Measurements from ENCODE around the gene TATDN2.
A peak's percentile ranks its signal among the peaks of the same experiment; 100 is the strongest.

Gene TATDN2

DNA sequence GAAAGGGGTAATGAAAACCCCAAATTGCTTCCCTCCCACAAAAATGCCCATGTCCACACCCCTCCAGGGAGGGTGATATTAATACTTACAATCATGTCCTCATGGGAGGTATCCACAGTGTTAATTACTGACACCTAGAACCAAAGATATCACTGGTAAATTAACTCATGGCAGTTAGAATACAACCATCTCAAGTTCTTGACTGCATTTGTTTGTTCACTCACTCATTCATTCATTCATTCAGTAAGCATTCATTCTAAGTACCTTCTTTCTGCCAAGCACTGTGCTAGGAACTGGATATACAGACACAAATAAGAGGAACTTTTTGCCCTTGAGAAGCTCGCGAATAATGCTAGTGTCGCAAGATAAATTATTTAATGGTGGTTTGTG lies 69.7 kb downstream of the TATDN2 start:
- H3K9ac ChIP-seq (ENCODE audit: low read length in 2 of 2), result no peak overlapping the region
- H3K9me3 ChIP-seq (ENCODE audit: control insufficient read depth in 2 of 2, low read length in 2 of 2), result no peaks in the 10 kb centered on the region
- peaks cover 14% of the 10 kb centered on the region for H3K4me1 ChIP-seq (ENCODE audit: control insufficient read depth, insufficient read depth, low read length)
- H3K27ac ChIP-seq (ENCODE audit: low read length), result no peak overlapping the region
- no peaks in the 10 kb centered on the region for H3K27me3 ChIP-seq (ENCODE audit: control insufficient read depth in 1 of 2, insufficient read depth in 2 of 2, low read length in 2 of 2)
- H3K36me3 ChIP-seq (ENCODE audit: control insufficient read depth in 2 of 2, insufficient read depth in 2 of 2, low read length in 2 of 2), result peaks cover 40 to 42% of the 10 kb centered on the region in 2 donors
- no peak overlapping the region for H3K4me3 ChIP-seq (ENCODE audit: low read length in 2 of 2)

DNA sequence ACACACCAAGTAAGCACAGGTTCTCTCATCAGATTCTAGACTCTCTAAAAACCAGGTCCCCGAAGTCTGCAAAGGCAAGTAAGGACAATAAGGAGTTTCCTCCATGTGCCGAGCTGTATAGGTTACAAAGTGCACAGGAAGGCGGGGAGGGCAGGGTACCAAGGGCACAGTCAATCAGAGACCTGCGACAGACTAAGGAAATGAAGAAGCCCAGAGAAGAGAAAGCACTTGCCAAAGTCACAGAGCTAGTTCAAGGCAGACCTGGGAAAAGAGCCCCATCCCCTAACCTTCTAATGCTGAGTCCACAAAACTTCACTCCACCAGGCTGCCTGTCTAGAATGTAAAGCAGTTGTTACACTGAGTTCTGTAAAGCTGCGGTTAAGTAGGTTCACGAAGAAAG lies 71.0 kb downstream of the TATDN2 start:
- Histone ChIP-seq H3K27me3 (ENCODE audit: control insufficient read depth in 1 of 2, insufficient read depth in 2 of 2, low read length in 2 of 2) (no peaks in the 10 kb centered on the region), H3K4me1 (ENCODE audit: control insufficient read depth, insufficient read depth, low read length) (peaks cover 14% of the 10 kb centered on the region), H3K9me3 (ENCODE audit: control insufficient read depth in 2 of 2, low read length in 2 of 2) (no peaks in the 10 kb centered on the region), H3K36me3 (ENCODE audit: control insufficient read depth in 2 of 2, insufficient read depth in 2 of 2, low read length in 2 of 2) (peaks cover 31 to 35% of the 10 kb centered on the region in 2 donors), H3K27ac (ENCODE audit: low read length) (no peak overlapping the region), H3K9ac (ENCODE audit: low read length in 2 of 2) (peak overlapping the region; percentile 5 to 33), H3K4me3 (ENCODE audit: low read length in 2 of 2) (peak overlapping the region in 1 of 2 donors; percentile 40)

DNA sequence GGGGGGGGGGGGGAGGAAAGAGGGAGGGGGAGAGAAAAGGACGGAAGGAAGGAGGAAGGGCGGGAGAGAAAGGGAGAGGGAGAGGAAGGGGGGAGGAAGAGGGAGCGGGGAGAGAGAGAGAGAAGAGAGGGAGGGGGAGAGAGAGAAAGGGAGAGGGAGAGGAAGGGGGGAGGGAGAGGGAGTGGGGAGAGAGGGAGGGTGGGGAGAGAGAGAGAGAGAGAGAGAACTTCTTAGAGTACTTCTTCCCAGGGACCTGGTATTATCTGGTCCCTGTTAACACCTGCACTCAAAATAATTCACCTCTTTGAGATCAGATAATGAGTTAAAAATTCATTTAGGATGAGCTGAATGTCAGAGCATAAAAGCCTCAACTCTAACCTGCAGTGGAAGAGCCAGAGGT lies 71.5 kb downstream of the TATDN2 start:
- Histone ChIP-seq H3K27me3 (ENCODE audit: control insufficient read depth in 1 of 2, insufficient read depth in 2 of 2, low read length in 2 of 2) (no peaks in the 10 kb centered on the region), H3K9ac (ENCODE audit: low read length in 2 of 2) (peak overlapping the region; percentile 99), H3K27ac (ENCODE audit: low read length) (no peak overlapping the region), H3K4me1 (ENCODE audit: control insufficient read depth, insufficient read depth, low read length) (peaks cover 14% of the 10 kb centered on the region), H3K9me3 (ENCODE audit: control insufficient read depth in 2 of 2, low read length in 2 of 2) (no peaks in the 10 kb centered on the region), H3K4me3 (ENCODE audit: low read length in 2 of 2) (peak overlapping the region; percentile 98 to 100), H3K36me3 (ENCODE audit: control insufficient read depth in 2 of 2, insufficient read depth in 2 of 2, low read length in 2 of 2) (peaks cover 26 to 30% of the 10 kb centered on the region in 2 donors)

DNA sequence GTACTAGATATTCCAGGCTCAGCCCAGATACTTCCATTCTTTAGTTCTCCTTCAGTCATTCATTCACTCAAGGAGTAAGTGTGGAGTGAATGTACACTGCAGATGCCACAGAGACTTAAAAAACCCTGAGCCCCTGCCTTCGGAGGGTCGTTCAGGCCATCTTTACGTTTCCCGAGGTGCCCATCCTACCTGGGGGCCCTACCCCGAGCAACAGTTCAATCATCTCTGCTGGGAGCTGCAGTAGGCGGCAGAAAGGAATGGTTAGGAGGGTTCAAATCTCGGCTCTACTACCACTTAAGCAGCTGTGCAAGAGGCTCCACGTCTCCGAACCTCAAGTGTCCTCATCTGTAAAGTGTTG lies 72.0 kb downstream of the TATDN2 start:
- Histone ChIP-seq H3K36me3 (ENCODE audit: control insufficient read depth in 2 of 2, insufficient read depth in 2 of 2, low read length in 2 of 2) (peaks cover 23 to 26% of the 10 kb centered on the region in 2 donors), H3K4me3 (ENCODE audit: low read length in 2 of 2) (peak overlapping the region; percentile 98 to 100), H3K27ac (ENCODE audit: low read length) (peak overlapping the region; percentile 73), H3K4me1 (ENCODE audit: control insufficient read depth, insufficient read depth, low read length) (peaks cover 14% of the 10 kb centered on the region), H3K27me3 (ENCODE audit: control insufficient read depth in 1 of 2, insufficient read depth in 2 of 2, low read length in 2 of 2) (no peaks in the 10 kb centered on the region), H3K9ac (ENCODE audit: low read length in 2 of 2) (peak overlapping the region; percentile 99), H3K9me3 (ENCODE audit: control insufficient read depth in 2 of 2, low read length in 2 of 2) (no peaks in the 10 kb centered on the region)

DNA sequence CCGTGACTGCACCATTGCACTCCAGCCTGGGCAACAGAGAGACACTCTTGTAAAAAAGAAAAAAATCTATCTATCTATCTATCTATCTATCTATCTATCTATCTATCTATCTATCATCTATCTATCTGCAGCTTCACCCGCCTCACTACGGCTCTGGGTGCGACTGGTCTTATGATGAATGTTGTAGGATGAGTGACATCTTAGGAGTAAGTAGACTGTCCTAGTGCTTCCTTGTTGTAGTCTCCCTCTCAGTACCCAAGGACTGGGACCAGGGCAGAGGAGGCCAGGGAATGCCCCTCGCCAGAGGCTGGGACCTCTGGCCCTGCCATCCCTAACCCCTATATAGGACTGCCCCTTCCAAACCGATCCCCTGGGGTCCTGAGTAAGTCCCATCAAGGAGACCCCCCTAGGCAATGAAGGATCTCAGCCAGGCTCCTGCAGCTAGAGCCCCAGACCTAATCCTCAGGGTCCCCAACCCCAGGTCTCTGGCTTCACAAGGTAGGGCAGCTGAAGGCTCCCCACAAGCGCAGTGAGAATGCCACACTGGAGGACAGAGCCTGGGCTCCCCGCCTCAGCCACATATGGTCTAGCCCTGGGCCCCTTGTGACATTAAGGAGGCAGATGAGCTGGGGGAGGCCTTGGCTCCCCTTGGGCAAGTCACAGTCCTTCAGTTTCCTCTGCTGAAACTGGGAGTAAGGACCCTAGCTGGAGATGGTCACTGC lies 73.5 kb downstream of the TATDN2 start:
- Histone ChIP-seq H3K4me3 (ENCODE audit: low read length in 2 of 2) (peak overlapping the region in 1 of 2 donors; percentile 100), H3K27ac (ENCODE audit: low read length) (no peak overlapping the region), H3K4me1 (ENCODE audit: control insufficient read depth, insufficient read depth, low read length) (peaks cover 14% of the 10 kb centered on the region), H3K36me3 (ENCODE audit: control insufficient read depth in 2 of 2, insufficient read depth in 2 of 2, low read length in 2 of 2) (peaks cover 14 to 15% of the 10 kb centered on the region in 2 donors), H3K27me3 (ENCODE audit: control insufficient read depth in 1 of 2, insufficient read depth in 2 of 2, low read length in 2 of 2) (peaks cover 0 to 2% of the 10 kb centered on the region in 2 donors), H3K9me3 (ENCODE audit: control insufficient read depth in 2 of 2, low read length in 2 of 2) (no peaks in the 10 kb centered on the region), H3K9ac (ENCODE audit: low read length in 2 of 2) (peak overlapping the region in 1 of 2 donors; percentile 99)

DNA sequence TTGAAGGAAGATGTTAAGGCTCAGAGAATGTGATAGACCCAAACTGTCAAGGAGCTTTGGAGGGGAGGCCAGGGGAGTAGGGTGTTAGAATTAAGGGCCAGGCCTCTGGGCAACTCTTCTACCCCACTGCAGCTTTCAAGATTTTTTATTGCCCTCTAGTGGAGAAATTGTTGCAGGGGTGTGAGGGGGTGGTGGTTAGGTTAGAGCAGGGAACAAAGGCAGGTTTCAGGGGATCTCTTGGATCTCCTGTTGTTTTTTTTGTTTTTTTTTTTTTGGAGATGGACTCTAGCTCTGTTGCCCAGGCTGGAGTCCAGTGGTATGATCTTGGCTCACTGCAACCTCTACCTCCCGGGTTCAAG lies 74.1 kb downstream of the TATDN2 start:
- Histone ChIP-seq H3K4me1 (ENCODE audit: control insufficient read depth, insufficient read depth, low read length) (peaks cover 14% of the 10 kb centered on the region), H3K4me3 (ENCODE audit: low read length in 2 of 2) (no peak overlapping the region), H3K9me3 (ENCODE audit: control insufficient read depth in 2 of 2, low read length in 2 of 2) (no peaks in the 10 kb centered on the region), H3K27me3 (ENCODE audit: control insufficient read depth in 1 of 2, insufficient read depth in 2 of 2, low read length in 2 of 2) (peaks cover 0 to 2% of the 10 kb centered on the region in 2 donors), H3K9ac (ENCODE audit: low read length in 2 of 2) (no peak overlapping the region), H3K36me3 (ENCODE audit: control insufficient read depth in 2 of 2, insufficient read depth in 2 of 2, low read length in 2 of 2) (peaks cover 11 to 14% of the 10 kb centered on the region in 2 donors), H3K27ac (ENCODE audit: low read length) (no peak overlapping the region)

DNA sequence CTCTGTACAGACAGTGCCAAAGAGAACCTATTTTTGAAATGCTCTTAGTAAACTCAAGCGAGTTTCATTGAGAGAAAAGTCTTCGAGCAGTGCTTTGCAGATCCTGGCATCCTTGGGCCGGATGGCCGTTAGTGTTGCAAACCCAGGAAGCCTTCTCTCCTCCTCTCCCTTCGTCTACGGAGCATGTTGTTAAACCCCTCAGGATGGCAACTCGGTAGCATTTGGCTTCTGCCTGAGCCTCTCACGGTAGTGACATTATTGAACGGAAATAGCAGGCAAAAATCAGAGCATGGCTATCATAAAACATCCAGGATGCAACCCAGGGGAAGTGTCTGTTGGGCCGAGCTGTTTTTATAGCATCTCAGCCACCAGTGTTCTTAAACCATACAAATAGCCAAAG lies 79.3 kb downstream of the TATDN2 start:
- H3K27me3 ChIP-seq (ENCODE audit: control insufficient read depth in 1 of 2, insufficient read depth in 2 of 2, low read length in 2 of 2), result peaks cover 5 to 18% of the 10 kb centered on the region in 2 donors

DNA sequence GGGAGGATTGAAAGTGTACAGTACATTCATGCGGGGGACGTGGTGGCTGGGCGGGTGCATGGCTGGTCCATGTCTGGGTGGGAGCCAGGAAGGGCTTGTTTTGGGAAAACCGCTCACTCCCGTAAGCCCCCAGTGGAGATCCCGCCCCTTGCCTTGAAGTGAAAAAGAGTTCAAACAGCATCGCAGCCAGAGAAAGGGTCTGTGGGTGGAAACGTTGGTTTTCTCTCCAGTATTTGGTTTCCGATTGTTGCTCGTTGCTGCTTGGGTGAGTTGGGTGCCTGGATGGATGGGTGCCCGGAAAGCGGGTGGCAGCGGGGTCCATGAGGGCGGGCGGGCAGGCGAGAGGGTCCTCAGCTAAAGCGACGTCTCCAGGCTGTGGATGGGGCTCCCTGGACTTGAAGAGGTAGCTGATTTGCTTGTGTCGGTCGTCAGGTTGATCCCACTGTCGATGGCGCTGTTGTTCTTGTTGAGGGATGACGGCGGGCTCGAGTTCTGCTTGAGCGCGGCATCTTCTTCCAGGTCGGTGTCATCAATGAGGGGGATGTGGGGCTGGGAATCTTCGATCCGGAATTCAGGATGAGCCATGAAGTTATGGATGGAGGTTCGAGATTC lies 80.3 kb downstream of the TATDN2 start:
- H3K4me1 ChIP-seq (ENCODE audit: control insufficient read depth, insufficient read depth, low read length), result no peaks in the 10 kb centered on the region
- no peak overlapping the region for H3K4me3 ChIP-seq (ENCODE audit: low read length in 2 of 2)
- no peak overlapping the region for H3K27ac ChIP-seq (ENCODE audit: low read length)
- no peak overlapping the region for H3K9ac ChIP-seq (ENCODE audit: low read length in 2 of 2)
- no peaks in the 10 kb centered on the region for H3K36me3 ChIP-seq (ENCODE audit: control insufficient read depth in 2 of 2, insufficient read depth in 2 of 2, low read length in 2 of 2)
- peaks cover 5 to 19% of the 10 kb centered on the region in 2 donors for H3K27me3 ChIP-seq (ENCODE audit: control insufficient read depth in 1 of 2, insufficient read depth in 2 of 2, low read length in 2 of 2)
- H3K9me3 ChIP-seq (ENCODE audit: control insufficient read depth in 2 of 2, low read length in 2 of 2), result no peaks in the 10 kb centered on the region

More for the DNA sequence above, 79.3 kb downstream of the TATDN2 start:
- Histone ChIP-seq H3K36me3 (ENCODE audit: control insufficient read depth in 2 of 2, insufficient read depth in 2 of 2, low read length in 2 of 2) (no peaks in the 10 kb centered on the region), H3K27ac (ENCODE audit: low read length) (no peak overlapping the region), H3K9me3 (ENCODE audit: control insufficient read depth in 2 of 2, low read length in 2 of 2) (no peaks in the 10 kb centered on the region), H3K9ac (ENCODE audit: low read length in 2 of 2) (no peak overlapping the region), H3K4me1 (ENCODE audit: control insufficient read depth, insufficient read depth, low read length) (no peaks in the 10 kb centered on the region), H3K4me3 (ENCODE audit: low read length in 2 of 2) (no peak overlapping the region)

DNA sequence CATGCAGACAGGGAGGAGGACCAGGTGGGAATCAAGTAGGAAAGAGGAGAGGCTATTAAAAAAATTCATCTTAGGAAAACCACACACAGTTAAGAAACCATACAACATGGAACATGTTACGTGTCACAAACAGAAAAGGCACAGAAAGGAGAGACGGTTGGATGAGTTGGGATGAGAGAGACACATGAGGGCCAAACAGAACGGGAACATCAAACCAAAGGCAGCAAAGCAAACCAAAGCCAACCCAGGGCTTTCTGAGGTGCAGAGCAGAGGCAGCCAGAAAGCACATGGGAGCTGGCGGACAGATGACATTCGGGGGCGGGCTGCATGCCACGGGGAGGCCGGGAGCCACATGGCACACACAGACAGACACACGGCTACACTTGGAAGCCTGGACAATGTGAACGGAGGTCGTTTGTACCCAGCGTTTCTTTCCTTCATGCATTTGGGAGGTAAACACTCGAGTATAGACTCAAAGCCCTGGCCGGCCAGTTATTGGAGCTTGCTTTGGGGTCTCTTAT lies 81.3 kb downstream of the TATDN2 start:
- Histone ChIP-seq H3K27ac (ENCODE audit: low read length) (no peak overlapping the region), H3K9ac (ENCODE audit: low read length in 2 of 2) (no peak overlapping the region), H3K4me3 (ENCODE audit: low read length in 2 of 2) (no peak overlapping the region), H3K9me3 (ENCODE audit: control insufficient read depth in 2 of 2, low read length in 2 of 2) (no peaks in the 10 kb centered on the region), H3K27me3 (ENCODE audit: control insufficient read depth in 1 of 2, insufficient read depth in 2 of 2, low read length in 2 of 2) (peaks cover 5 to 19% of the 10 kb centered on the region in 2 donors), H3K36me3 (ENCODE audit: control insufficient read depth in 2 of 2, insufficient read depth in 2 of 2, low read length in 2 of 2) (no peaks in the 10 kb centered on the region), H3K4me1 (ENCODE audit: control insufficient read depth, insufficient read depth, low read length) (no peaks in the 10 kb centered on the region)

DNA sequence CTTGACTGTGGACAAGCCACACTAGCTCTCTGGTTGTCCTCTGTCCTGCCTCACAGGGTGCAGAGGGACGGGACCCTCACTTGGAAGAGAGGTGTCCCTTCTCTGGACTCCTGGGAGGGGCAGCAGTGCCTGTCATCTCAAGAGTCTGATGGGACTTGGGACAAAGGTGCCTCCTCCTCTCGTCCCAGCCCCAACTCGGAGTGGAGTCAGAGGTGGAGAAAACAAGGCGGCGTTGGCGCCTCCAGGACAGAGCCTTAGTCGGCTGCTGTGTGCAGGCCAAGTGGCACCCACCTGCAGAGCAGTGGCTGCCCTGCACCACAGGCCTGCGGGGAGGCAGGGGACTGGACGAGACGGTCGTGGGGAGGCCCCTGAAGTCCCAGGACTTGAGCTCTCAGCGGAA lies 82.1 kb downstream of the TATDN2 start:
- H3K27me3 ChIP-seq (ENCODE audit: control insufficient read depth in 1 of 2, insufficient read depth in 2 of 2, low read length in 2 of 2), result peaks cover 5 to 19% of the 10 kb centered on the region in 2 donors
- no peaks in the 10 kb centered on the region for H3K9me3 ChIP-seq (ENCODE audit: control insufficient read depth in 2 of 2, low read length in 2 of 2)
- H3K36me3 ChIP-seq (ENCODE audit: control insufficient read depth in 2 of 2, insufficient read depth in 2 of 2, low read length in 2 of 2), result no peaks in the 10 kb centered on the region
- no peak overlapping the region for H3K4me3 ChIP-seq (ENCODE audit: low read length in 2 of 2)
- no peak overlapping the region for H3K27ac ChIP-seq (ENCODE audit: low read length)
- H3K9ac ChIP-seq (ENCODE audit: low read length in 2 of 2), result no peak overlapping the region
- H3K4me1 ChIP-seq (ENCODE audit: control insufficient read depth, insufficient read depth, low read length), result no peaks in the 10 kb centered on the region

All from stomach smooth muscle (tissue), 2 donors.